Testis (tissue), 3 donors: ENCODE results near the gene RAD21L1. TPM values are rescaled to one million over a fixed set of nuclear protein-coding genes. Genes with fewer than 3 reads are reported as not detected.

Experiments used
- DNase-seq: peaks from one replicate; pipeline ENCODE4 v3.0.0-alpha.2; 2019
- H3K27ac ChIP-seq, 2 donors: fragments of 200-600 bp; sonication (generic); one replicate each; pipeline ENCODE4 v1.5.1; 2019
- H3K27me3 ChIP-seq: fragments of 200-600 bp; sonication (generic); one replicate; pipeline ENCODE4 v1.5.1; 2019
- H3K36me3 ChIP-seq: fragments of 200-600 bp; sonication (generic); one replicate; pipeline ENCODE4 v1.5.1; 2017; ENCODE audit warnings: low read depth; ENCODE audit errors: missing control alignments
- H3K4me1 ChIP-seq: fragments of 200-600 bp; sonication (generic); one replicate; pipeline ENCODE4 v1.5.1; 2019
- H3K4me3 ChIP-seq, 2 donors: fragments of 200-600 bp; sonication (generic); one replicate each; pipeline ENCODE4 v1.5.1; 2017 to 2019
- H3K9me3 ChIP-seq: fragments of 200-600 bp; sonication (generic); one replicate; pipeline ENCODE4 v1.5.1; 2017
- CTCF ChIP-seq, 3 experiments: fragments of 450-650 bp in 2 of 3; fragments of 200-600 bp in 1 of 3; sonication (generic) in 1 of 3; IDR thresholded peaks; one replicate each; pipeline ENCODE4 v1.5.1; 2016 to 2019; ENCODE audit warnings: antibody characterized with exemption in 3 of 3, mild to moderate bottlenecking in 2 of 3, moderate library complexity in 1 of 3
- POLR2A ChIP-seq: fragments of 450-650 bp; IDR thresholded peaks from one replicate; pipeline ENCODE4 v1.6.1; 2017; ENCODE audit warnings: antibody characterized with exemption, mild to moderate bottlenecking, moderate library complexity
- WGBS, 2 donors: methylation state at CpG; one replicate each; pipeline ENCODE4 v1.1.5; 2018; 5-methylcytosine and 5-hydroxymethylcytosine counted together
- intact Hi-C: fragments of 100-400 bp; cut with DNase I; formaldehyde crosslinking; loops from one replicate; pipeline ENCODE4 v1.15.1; 2023; ENCODE audit warnings: low total_unique reads
- polyA plus RNA-seq: library from polyadenylated mRNA; stranded (reverse); fragments of 350-450 nt; fragmentation: Illumina TruSeq; extraction: RNeasy Lipid Tissue Mini Kit (QIAGEN cat#74804); gene quantifications from one replicate; pipeline ENCODE4 v1.2.3, GENCODE V29; 2014; ENCODE audit warnings: low read depth, low replicate concordance; ENCODE audit not compliant: insufficient read depth
- total RNA-seq, 2 donors: library from RNA; depleted of rRNA; stranded (reverse); fragments of >200 nt; gene quantifications; one replicate each; pipeline ENCODE4 v1.2.3, GENCODE V29; 2016

Gene RAD21L1
- total and polyA plus RNA-seq, 3 donors from 2014 or later: 7.5 to 13.7 (median 12.1) TPM

GRCh38 chr20:1206366-1207148, 19.3 kb upstream of the RAD21L1 start:
- WGBS, 2 donors: 41 to 59% methylated on average over 14 to 19 of the region's 19 CpGs
- intact Hi-C loops: no loop called here
- Histone ChIP-seq H3K27me3 (no peaks in the 10 kb centered on the region), H3K36me3 (no peaks in the 10 kb centered on the region), H3K27ac (no peak overlapping the region), H3K4me1 (peaks cover 7% of the 10 kb centered on the region), H3K4me3 (no peak overlapping the region), H3K9me3 (no peaks in the 10 kb centered on the region)
- DNase-seq: no peak
- TF ChIP-seq POLR2A (no peak), CTCF (IDR thresholded peaks at IDR 0.05) (no peak)

- Histone ChIP-seq H3K9me3 (no peaks in the 10 kb centered on the region), H3K27me3 (no peaks in the 10 kb centered on the region), H3K27ac (no peak overlapping the region), H3K4me3 (no peak overlapping the region), H3K36me3 (no peaks in the 10 kb centered on the region), H3K4me1 (peaks cover 7% of the 10 kb centered on the region)
- TF ChIP-seq POLR2A (no peak), CTCF (IDR thresholded peaks at IDR 0.05) (no peak)
- intact Hi-C loops: no loop called here
- no peak for DNase-seq
- WGBS, 2 donors: 71 to 74% methylated on average over 3 of the region's 3 CpGs
Measured at GRCh38 chr20:1207293-1207878, 18.5 kb upstream of the RAD21L1 start.

- Histone ChIP-seq H3K27ac (no peak overlapping the region), H3K9me3 (no peaks in the 10 kb centered on the region), H3K27me3 (no peaks in the 10 kb centered on the region), H3K36me3 (no peaks in the 10 kb centered on the region), H3K4me3 (no peak overlapping the region), H3K4me1 (no peaks in the 10 kb centered on the region)
- DNase-seq: no peak
- 68 to 71% methylated on average over 5 of the region's 5 CpGs for WGBS, 2 donors
- intact Hi-C loops: no loop called here
- TF ChIP-seq POLR2A (no peak), CTCF (IDR thresholded peaks at IDR 0.05) (no peak)
Measured at GRCh38 chr20:1209447-1210387, 16.1 kb upstream of the RAD21L1 start.

GRCh38 chr20:1210501-1210900, 15.3 kb upstream of the RAD21L1 start:
- WGBS, 2 donors: 97 to 100% methylated on average over 1 of the region's 1 CpG
- Histone ChIP-seq H3K9me3 (no peaks in the 10 kb centered on the region), H3K4me1 (no peaks in the 10 kb centered on the region), H3K27ac (no peak overlapping the region), H3K4me3 (no peak overlapping the region), H3K36me3 (no peaks in the 10 kb centered on the region), H3K27me3 (no peaks in the 10 kb centered on the region)
- intact Hi-C loops: no loop called here
- DNase-seq: no peak
- no peak for TF ChIP-seq CTCF (IDR thresholded peaks at IDR 0.05)
- TF ChIP-seq POLR2A: no peak
